Loucy (cell line): Measurements from ENCODE around the gene SHISA4.

ENCODE experiments used
- H2AFZ ChIP-seq: fragments of 200-600 bp; sonication (generic); 2 replicates; pipeline ENCODE4 v1.6.0; 2016; ENCODE audit warnings: antibody characterized with exemption, mild to moderate bottlenecking, low read length, moderate library complexity
- H3F3A ChIP-seq: fragments of 200-600 bp; 2 replicates; pipeline ENCODE4 v1.6.0; 2016; ENCODE audit warnings: antibody characterized with exemption, low read depth, mild to moderate bottlenecking
- H3K27me3 ChIP-seq: fragments of 200-600 bp; sonication (generic); 2 replicates; pipeline ENCODE4 v1.6.1; 2014; ENCODE audit warnings: low read length, mild to moderate bottlenecking; ENCODE audit not compliant: insufficient read depth, poor library complexity, severe bottlenecking
- H3K36me3 ChIP-seq: fragments of 200-600 bp; sonication (generic); 2 replicates; pipeline ENCODE4 v1.6.1; 2016; ENCODE audit warnings: low read length; ENCODE audit not compliant: insufficient read depth
- H3K4me1 ChIP-seq: fragments of 200-600 bp; sonication (generic); 2 replicates; pipeline ENCODE4 v1.5.1; 2014; ENCODE audit warnings: low read length, mild to moderate bottlenecking; ENCODE audit not compliant: insufficient read depth, poor library complexity, severe bottlenecking
- H3K4me2 ChIP-seq: fragments of 200-600 bp; sonication (generic); 2 replicates; pipeline ENCODE4 v1.6.0; 2014; ENCODE audit warnings: antibody characterized with exemption, low read length, low read depth, mild to moderate bottlenecking; ENCODE audit not compliant: poor library complexity, severe bottlenecking
- H3K4me3 ChIP-seq: fragments of 200-600 bp; sonication (generic); 2 replicates; pipeline ENCODE4 v1.5.1; 2014; ENCODE audit warnings: low read length, mild to moderate bottlenecking, mixed read lengths; ENCODE audit not compliant: poor library complexity, severe bottlenecking
- H3K79me2 ChIP-seq: fragments of 200-600 bp; sonication (generic); 2 replicates; pipeline ENCODE4 v1.6.1; 2014; ENCODE audit warnings: low read length; ENCODE audit not compliant: insufficient read depth
- H3K9ac ChIP-seq: fragments of 200-600 bp; sonication (generic); 2 replicates; pipeline ENCODE4 v1.6.0; 2014; ENCODE audit warnings: mild to moderate bottlenecking, low read depth, low read length, moderate library complexity; ENCODE audit not compliant: poor library complexity, severe bottlenecking
- H3K9me2 ChIP-seq: fragments of 200-600 bp; sonication (generic); replicated peaks from 2 replicates; pipeline ENCODE4 v1.6.1; 2016; ENCODE audit warnings: low read depth, low read length, mixed read lengths
- H3K9me3 ChIP-seq: fragments of 200-600 bp; sonication (generic); 2 replicates; pipeline ENCODE4 v1.6.1; 2014; ENCODE audit warnings: mild to moderate bottlenecking, antibody characterized with exemption, low read length, low read depth; ENCODE audit not compliant: insufficient read depth
- H4K20me1 ChIP-seq: fragments of 200-600 bp; sonication (generic); 2 replicates; pipeline ENCODE4 v1.6.0; 2014; ENCODE audit warnings: antibody characterized with exemption, low read length, mild to moderate bottlenecking; ENCODE audit not compliant: insufficient read depth, poor library complexity, severe bottlenecking
- EZH2phosphoT487 ChIP-seq: fragments of 200-600 bp; IDR thresholded peaks from 2 replicates; pipeline ENCODE4 v1.6.1; 2018; ENCODE audit warnings: antibody characterized with exemption, mild to moderate bottlenecking, moderate library complexity, borderline replicate concordance
- TF ChIP-seq, protein P1 (sequence below): fragments of 200-600 bp; sonication (generic); conservative IDR thresholded peaks from 2 replicates; pipeline ENCODE4 v1.5.1; 2014; ENCODE audit warnings: mild to moderate bottlenecking, antibody characterized with exemption, low read length

The SHISA4 gene

DNA sequence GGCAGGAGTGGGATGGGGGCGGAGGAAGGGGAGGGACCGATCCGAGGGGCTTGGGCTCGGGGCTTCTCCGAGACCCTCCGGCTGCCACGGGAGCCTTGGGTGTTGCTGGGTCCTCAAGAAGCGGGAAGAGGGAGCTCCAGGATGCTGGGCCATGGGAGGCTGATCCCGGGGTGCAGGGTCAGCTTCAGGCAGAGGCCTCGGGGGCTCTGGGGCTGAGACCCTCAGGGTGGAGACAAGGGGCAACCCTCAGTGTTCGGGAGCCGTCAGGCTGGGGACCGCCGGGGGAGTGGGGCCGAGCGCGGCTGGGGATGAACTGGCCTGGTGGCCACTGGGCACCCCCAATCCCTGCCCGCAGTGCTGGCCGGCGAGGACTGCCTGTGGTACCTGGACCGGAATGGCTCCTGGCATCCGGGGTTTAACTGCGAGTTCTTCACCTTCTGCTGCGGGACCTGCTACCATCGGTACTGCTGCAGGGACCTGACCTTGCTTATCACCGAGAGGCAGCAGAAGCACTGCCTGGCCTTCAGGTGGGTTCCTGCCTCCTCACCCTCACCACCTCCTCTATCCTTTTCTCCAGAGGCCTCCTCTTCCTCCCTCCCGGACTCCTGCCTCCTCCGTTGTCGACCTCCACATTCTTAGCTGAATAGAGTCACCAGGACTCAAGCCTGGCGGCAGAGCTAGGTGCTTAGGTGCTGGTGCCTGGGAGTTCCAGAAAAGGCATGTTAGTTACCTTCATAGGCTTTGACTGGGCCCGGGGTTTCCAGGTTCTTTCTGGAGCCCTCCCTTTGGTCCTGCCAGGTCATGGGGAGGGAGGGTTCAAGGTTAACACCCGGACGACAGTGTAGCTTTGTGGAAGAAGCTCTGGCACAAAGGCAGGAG, 631 bp downstream of the SHISA4 start:
- no peak for TF ChIP-seq EZH2phosphoT487
- TF ChIP-seq, protein P1, sequence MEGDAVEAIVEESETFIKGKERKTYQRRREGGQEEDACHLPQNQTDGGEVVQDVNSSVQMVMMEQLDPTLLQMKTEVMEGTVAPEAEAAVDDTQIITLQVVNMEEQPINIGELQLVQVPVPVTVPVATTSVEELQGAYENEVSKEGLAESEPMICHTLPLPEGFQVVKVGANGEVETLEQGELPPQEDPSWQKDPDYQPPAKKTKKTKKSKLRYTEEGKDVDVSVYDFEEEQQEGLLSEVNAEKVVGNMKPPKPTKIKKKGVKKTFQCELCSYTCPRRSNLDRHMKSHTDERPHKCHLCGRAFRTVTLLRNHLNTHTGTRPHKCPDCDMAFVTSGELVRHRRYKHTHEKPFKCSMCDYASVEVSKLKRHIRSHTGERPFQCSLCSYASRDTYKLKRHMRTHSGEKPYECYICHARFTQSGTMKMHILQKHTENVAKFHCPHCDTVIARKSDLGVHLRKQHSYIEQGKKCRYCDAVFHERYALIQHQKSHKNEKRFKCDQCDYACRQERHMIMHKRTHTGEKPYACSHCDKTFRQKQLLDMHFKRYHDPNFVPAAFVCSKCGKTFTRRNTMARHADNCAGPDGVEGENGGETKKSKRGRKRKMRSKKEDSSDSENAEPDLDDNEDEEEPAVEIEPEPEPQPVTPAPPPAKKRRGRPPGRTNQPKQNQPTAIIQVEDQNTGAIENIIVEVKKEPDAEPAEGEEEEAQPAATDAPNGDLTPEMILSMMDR = no peak
- no peak overlapping the region for H3K4me2 ChIP-seq
- no peaks in the 10 kb centered on the region for H3K9me3 ChIP-seq
- no peaks in the 10 kb centered on the region for H3K36me3 ChIP-seq
- no peaks in the 10 kb centered on the region for H3K4me1 ChIP-seq
- no peaks in the 10 kb centered on the region for H3K9me2 ChIP-seq
- no peaks in the 10 kb centered on the region for H3F3A ChIP-seq
- no peaks in the 10 kb centered on the region for H3K79me2 ChIP-seq
- H4K20me1 ChIP-seq = no peaks in the 10 kb centered on the region
- no peak overlapping the region for H3K4me3 ChIP-seq
- no peaks in the 10 kb centered on the region for H3K27me3 ChIP-seq
- no peak overlapping the region for H3K9ac ChIP-seq
- no peak overlapping the region for H2AFZ ChIP-seq

DNA sequence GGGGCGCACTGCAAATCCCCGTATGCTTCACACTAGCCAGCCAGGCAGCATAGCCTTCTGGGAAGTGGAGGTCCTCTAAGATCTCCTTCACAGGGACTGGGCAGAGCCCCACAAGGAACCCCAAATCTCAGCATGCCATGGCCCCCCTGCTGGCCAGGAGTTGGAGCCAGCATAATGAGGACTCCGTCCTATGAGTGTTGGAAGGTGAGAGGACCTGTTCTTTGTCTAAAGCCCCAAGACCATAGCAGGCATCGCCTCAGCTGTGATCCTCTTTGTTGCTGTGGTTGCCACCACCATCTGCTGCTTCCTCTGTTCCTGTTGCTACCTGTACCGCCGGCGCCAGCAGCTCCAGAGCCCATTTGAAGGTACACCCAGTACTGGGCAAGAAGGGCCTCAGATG, 1.5 kb downstream of the SHISA4 start:
- Histone ChIP-seq H3K79me2 (no peaks in the 10 kb centered on the region), H3K4me1 (no peaks in the 10 kb centered on the region), H4K20me1 (no peaks in the 10 kb centered on the region), H3K4me3 (no peak overlapping the region), H3K9me2 (no peaks in the 10 kb centered on the region), H3K9ac (no peak overlapping the region), H3K9me3 (no peaks in the 10 kb centered on the region), H3K4me2 (no peak overlapping the region), H3K36me3 (no peaks in the 10 kb centered on the region), H2AFZ (no peak overlapping the region), H3F3A (no peaks in the 10 kb centered on the region), H3K27me3 (no peaks in the 10 kb centered on the region)
- TF ChIP-seq, protein P1 = no peak
- no peak for TF ChIP-seq EZH2phosphoT487

DNA sequence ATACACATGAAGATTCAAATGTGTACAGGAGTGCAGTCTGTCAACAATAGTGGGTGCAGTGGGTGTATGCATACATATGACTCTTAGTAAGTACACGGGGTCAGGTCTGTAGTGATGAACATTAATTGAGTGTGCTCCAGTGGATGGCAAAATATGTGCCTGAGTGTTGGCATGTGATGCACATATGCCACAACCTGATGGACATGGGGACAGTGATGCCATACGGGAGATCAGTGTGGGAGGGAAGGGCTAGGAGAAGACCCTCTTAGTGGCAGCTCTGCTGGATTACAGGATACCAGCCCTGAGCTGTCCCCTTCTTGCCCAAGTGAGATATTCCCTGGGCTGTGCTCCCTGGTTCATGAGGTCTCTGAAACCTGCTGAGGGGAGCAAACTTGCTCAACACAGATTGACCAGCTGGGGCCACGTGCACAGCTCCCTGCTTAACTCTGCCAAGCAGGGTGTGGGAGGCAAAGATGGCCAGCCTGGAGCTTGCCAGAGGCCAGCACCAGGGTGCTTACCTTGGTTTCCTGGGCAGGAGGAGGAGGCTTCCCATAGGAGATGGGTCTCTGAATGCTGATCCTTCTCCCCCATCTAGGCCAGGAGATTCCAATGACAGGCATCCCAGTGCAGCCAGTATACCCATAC, 2.2 kb downstream of the SHISA4 start:
- no peaks in the 10 kb centered on the region for H3F3A ChIP-seq
- no peak overlapping the region for H3K9ac ChIP-seq
- no peaks in the 10 kb centered on the region for H3K27me3 ChIP-seq
- no peak for TF ChIP-seq EZH2phosphoT487
- TF ChIP-seq, protein P1 = no peak
- no peak overlapping the region for H2AFZ ChIP-seq
- H3K79me2 ChIP-seq = no peaks in the 10 kb centered on the region
- no peaks in the 10 kb centered on the region for H4K20me1 ChIP-seq
- H3K36me3 ChIP-seq = no peaks in the 10 kb centered on the region
- H3K4me2 ChIP-seq = no peak overlapping the region
- H3K4me3 ChIP-seq = no peak overlapping the region
- H3K4me1 ChIP-seq = peaks cover 6% of the 10 kb centered on the region
- H3K9me3 ChIP-seq = no peaks in the 10 kb centered on the region
- no peaks in the 10 kb centered on the region for H3K9me2 ChIP-seq
